DMS53 treated with DMSO at 0.1 percent for 48 hours (cell line): ENCODE measurements around the gene BOK.
A peak's percentile ranks its signal among the peaks of the same experiment; 100 is the strongest.

Experiments
- DNase-seq: peaks from one replicate; lab custom pipeline; 2025; ENCODE audit not compliant: unreplicated experiment; lab: John Stamatoyannopoulos, UW

Gene BOK

DNA sequence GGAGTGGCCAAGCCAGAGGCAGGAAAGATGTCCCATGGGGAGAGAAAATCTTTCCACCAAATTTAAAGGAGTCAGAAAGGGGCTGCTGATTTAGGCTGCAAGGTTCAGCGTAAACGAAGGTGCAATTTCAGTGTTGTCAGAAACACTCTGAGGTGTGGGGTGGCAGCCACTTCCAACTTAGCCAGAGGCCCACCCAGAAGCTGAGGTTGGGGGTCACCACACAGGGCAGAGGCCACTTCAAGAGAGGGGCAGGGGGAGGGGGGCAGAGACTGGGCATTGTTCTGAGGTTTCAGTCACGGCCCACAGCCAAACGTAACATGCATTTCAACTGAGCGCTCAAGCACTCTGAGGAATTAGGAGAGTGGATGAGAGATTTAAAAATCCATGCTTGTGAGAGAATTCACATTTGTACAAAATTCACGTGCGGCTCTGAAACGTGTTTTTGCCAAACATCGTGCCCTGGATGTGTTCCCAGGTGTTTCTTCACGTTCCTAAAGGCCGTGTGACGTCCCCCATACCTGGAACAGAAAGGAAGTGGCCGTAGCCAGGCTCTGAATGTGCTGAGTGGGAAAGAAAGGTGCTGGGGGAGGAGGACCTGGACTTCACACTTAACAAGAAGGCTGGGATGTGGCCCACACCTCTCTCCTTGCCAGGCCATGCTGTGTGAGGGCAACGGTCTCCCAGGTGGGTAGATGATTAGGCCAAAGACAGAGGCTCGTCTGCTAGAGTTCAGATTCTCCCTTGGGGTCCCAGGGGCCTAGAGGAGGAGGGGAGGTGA is 19.5 kb upstream of the BOK start:
- DNase-seq: no peak

DNA sequence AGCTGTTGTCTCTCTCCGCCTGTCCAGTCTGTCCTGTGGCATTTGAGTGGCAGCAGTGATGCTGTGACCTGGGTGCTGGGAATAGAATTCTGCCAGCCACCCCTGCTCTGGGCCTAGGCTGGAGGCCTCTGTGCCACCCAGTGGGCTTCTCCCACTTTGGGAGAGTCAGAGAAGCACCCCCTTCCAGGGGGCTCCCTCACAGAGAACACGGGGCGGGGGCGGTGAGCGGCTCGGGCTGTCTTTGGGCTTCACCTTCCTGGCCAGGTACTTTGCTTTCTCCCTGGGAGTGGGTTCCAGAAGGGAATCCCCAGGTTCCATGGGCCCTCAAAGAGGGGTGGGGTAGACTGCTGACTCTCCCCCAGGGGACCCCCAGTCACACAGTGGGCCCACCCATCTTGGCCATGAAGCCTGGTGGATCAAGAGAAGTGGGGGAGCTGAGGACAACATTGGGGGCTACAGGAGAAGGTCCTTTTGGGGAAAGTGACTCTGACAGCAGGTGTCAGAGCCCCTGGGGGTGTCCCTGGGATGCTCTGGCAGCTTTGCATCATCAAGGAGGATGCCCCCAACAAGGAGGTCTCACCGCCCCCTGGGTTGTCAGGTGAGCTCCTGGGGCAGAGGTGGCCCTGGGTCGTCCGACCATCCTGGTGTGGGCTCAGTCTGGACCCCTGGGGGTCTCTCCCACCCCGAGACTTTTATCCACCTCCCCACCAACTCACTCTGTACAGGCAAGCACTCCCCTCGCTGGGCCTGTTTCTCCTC is 18.8 kb upstream of the BOK start:
- DNase-seq: no peak

DNA sequence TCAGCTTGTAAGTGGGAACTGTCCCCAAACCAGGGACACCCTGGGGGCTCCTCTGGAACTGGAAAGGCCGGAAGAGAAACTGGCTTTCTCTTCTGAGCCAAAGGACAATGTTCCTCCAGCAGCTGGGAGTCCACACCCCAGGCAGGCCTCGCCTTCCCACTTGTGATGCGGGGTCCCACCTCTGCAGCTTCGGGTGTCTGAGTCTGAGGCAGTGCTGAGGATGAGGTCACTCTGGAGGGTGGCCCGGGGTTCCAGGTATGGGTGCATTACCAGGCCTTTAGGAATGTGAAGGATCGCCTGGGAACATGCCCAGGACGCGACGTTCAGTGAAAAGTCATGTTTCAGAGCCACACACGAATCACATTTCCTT is 18.2 kb upstream of the BOK start:
- no peak for DNase-seq

DNA sequence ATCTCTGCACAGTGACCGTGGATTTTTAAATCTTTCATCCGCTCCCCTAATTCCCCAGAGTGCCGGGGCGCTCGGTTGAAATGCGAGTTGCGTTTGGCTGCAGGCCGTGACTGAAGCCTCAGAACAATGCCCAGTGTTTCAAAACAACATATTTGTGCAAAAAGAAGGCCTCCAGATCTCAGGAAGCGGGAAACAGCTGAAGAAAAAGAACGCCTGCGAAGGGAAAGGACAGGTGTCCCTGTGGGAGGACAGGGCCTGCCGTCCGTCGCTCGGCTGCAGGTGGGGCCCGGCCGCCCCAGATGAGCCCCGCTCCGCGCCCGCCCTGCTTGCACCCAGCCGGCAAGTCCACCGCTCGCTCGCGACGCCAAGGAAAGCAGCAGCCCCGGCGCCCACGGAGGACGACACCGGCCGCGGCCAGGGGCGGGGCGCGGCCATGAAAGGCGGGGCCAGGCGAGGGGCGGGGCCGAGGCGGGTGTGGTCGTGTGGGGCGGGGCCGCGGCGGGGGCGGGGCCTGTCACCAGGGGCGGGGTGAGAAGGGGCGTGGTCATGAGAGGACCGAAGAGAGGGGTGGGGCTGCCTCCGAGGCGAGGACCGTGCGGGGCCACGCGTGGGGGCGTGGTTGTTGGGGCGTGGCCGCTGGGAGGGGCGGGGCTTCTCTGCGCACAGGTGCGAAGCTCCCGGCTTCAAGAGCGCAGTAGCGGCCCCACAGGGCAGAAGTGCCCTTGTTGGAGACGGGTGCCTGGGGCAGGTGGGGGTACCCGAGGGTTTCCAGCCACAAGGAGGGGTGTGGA is 17.6 kb upstream of the BOK start:
- peak; percentile 34 for DNase-seq

GRCh38 chr2:241541564-241542277 is 16.8 kb upstream of the BOK start:
- DNase-seq: no peak

DNA sequence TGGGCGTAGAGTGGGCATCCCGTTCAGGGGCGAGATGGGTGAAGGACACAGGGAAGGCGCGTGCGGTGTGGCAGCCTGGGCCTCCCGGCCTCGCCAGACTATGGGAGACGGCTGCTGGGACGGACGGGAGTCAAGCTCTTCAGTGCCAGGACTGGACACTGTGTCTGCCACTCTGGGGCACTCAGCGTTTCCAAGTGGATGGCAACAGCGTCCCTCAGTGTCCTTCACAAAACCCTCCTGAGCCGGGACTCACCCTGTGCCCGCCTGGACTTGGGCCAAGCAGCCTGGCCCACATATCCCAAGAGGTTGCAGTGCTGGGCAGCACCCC is 16.3 kb upstream of the BOK start:
- DNase-seq: no peak

DNA sequence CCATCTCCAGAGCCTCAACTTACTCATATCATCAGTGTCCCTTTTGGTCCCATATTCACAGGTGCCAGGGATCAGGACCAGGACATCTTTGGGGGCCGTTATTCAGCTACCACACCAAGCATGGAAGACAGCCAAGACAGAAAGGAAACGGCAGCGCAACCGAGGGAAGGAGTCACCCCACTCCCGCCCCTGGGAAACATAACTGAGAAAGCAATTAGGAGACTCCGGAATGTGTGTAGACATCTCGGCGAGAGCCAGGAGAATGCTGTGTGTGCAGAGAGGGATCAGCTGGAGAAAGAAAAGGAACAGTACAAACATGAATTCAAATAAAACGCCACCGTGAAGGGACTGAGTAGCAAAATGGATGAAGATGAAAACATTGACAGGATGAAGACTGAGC is 13.4 kb upstream of the BOK start:
- no peak for DNase-seq

GRCh38 chr2:241545523-241546473 is 12.7 kb upstream of the BOK start:
- no peak for DNase-seq

- no peak for DNase-seq
These were observed 11.6 kb upstream of the BOK start for GRCh38 chr2:241546771-241547498.

DNA sequence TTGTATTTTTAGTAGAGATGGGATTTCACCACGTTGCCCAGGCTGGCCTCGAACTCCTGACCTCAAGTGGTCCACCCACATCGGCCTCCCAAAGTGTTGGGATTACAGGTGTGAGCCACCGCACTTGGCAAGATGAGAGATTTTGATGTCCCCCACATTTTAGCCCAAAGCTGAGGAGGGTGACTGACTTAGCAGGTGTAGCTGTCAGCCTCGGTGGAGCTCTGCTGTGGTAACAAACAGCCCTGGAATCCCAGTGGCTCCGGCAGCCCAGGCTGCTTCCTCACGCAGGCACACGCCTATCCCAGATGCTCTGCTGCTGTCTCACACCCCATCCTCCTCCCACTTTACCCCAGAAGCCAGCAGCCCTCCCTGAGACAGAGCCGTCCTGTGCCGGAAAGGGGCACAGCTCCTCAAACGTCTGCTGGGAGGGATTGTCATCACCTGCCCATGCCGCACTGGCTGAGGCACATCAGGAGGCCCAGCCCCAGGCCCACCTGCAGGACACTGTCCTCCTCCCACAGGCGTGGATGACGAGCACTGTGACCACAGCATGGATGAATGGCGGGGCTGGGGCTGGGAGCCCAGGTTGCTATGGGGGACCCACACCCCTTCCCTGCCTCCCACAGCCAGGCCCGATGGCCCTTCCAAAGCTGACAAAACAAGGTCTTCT is 10.6 kb upstream of the BOK start:
- no peak for DNase-seq

DNA sequence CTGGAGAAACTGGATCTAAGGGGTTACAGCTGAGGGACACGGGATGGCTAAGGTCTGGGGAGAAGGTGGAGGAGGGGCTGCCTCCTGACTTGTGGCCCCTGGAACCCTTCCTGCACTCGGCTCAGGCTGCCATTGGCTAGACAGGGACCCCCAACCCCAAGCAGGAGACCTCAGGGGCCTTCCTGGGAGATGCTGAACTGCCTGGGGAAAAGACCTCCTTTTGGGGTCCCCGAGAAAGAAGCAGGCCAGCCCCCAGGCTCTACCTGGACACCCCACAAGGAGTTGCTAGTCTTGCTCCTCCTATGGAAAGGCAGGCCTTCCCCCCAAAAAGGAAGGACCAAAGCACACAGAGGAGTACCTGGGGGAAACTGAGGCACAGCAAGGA is 10.1 kb upstream of the BOK start:
- no peak for DNase-seq

DNA sequence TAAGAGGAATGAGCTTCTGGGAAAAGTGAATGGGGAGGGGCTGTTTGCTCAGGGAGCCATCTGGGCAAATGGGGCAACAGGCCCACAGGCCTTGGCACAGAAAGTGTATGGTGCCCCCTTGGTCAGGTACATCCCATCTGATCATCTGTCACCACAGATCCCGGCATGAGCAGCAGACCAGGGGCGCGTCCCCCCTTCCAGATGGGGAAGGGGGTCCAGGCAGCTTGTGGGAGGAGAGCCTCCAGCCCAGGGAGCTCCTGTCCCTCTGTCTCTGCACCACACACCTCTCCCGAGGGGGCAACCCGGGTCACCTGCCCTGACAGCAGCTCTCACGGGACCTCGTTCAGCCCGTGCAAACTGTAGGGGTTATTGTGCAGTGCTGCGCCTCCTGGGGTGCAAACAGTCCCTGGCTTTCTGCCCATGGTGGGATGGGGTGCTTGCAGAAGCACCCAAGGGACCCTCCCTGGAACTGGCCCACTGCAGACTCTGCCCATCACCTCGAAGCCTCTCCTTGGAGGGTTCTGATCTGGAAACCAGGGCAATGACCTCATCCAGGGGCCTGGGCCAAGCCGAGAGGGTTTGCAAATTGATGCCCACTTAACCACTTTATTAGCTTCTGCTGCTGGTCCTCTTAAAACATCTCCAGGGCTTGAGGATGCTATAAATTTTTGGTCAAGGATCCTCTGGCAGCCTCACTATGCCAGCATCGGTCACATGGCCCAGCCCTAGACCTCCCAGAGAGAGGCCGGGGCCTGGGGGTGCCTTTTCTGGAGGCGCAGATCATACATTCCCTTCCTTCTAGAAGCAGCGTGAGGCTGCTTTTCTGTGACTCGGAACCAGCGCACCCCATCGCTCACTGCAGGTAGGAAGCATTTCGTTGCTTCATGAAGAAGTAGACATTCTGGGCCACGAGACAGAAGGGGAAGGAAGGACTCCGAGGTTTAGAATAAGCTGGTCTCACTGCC is 7.6 kb upstream of the BOK start:
- no peak for DNase-seq

GRCh38 chr2:241551599-241551997 is 6.9 kb upstream of the BOK start:
- DNase-seq: no peak

GRCh38 chr2:241551998-241552737 is 6.4 kb upstream of the BOK start:
- DNase-seq: no peak

GRCh38 chr2:241553512-241553830 is 5.1 kb upstream of the BOK start:
- no peak for DNase-seq

- no peak for DNase-seq
These were observed 4.6 kb upstream of the BOK start for GRCh38 chr2:241553981-241554380.

GRCh38 chr2:241554610-241555322 is 3.8 kb upstream of the BOK start:
- no peak for DNase-seq
